HG03457 (cell line): ENCODE data around the gene ADAMTSL3.
"Not testable (repeated sequence)": the region's sequence is repeated elsewhere in the genome, so short reads cannot be mapped to it uniquely, and the experiment has no call there.

ENCODE experiments used
- ATAC-seq: cut with Tn5 transposase; IDR thresholded peaks from one replicate; pipeline ENCODE4 v1.9.1; 2021; ENCODE audit warnings: moderate number of reproducible peaks; ENCODE audit not compliant: unreplicated experiment

Gene ADAMTSL3

GRCh38 chr15:83739629-83740028, 85.7 kb downstream of the ADAMTSL3 start:
- no peak for ATAC-seq

GRCh38 chr15:83745771-83746170, 91.8 kb downstream of the ADAMTSL3 start:
- no peak for ATAC-seq

GRCh38 chr15:83746231-83746630, 92.3 kb downstream of the ADAMTSL3 start:
- ATAC-seq, result no peak

- no peak for ATAC-seq
Measured at GRCh38 chr15:83747050-83747717, 93.3 kb downstream of the ADAMTSL3 start.

- no peak for ATAC-seq
Measured at GRCh38 chr15:83747718-83748110, 93.8 kb downstream of the ADAMTSL3 start.

- no peak for ATAC-seq
Measured at GRCh38 chr15:83753872-83754493, 100.1 kb downstream of the ADAMTSL3 start.

- ATAC-seq, result not testable (repeated sequence)
Measured at GRCh38 chr15:83757291-83757690, 103.4 kb downstream of the ADAMTSL3 start.

- ATAC-seq, result no peak
Measured at GRCh38 chr15:83762367-83762766, 108.4 kb downstream of the ADAMTSL3 start.

- ATAC-seq, result no peak
Measured at GRCh38 chr15:83764201-83764838, 110.4 kb downstream of the ADAMTSL3 start.

- ATAC-seq, result no peak
Measured at GRCh38 chr15:83766339-83766738, 112.4 kb downstream of the ADAMTSL3 start.

GRCh38 chr15:83767741-83768140, 113.8 kb downstream of the ADAMTSL3 start:
- no peak for ATAC-seq

- ATAC-seq, result no peak
Measured at GRCh38 chr15:83769411-83769999, 115.6 kb downstream of the ADAMTSL3 start.

- ATAC-seq, result no peak
Measured at GRCh38 chr15:83775738-83776137, 121.8 kb downstream of the ADAMTSL3 start.

- ATAC-seq, result no peak
Measured at GRCh38 chr15:83776986-83777385, 123.1 kb downstream of the ADAMTSL3 start.

GRCh38 chr15:83783227-83783626, 129.3 kb downstream of the ADAMTSL3 start:
- ATAC-seq, result no peak

- ATAC-seq, result no peak
Measured at GRCh38 chr15:83784975-83785374, 131.1 kb downstream of the ADAMTSL3 start.

- ATAC-seq, result no peak
Measured at GRCh38 chr15:83786336-83786735, 132.4 kb downstream of the ADAMTSL3 start.

GRCh38 chr15:83793069-83793468, 139.1 kb downstream of the ADAMTSL3 start:
- no peak for ATAC-seq

- ATAC-seq, result no peak
Measured at GRCh38 chr15:83794209-83794608, 140.3 kb downstream of the ADAMTSL3 start.

GRCh38 chr15:83809345-83809744, 155.4 kb downstream of the ADAMTSL3 start:
- no peak for ATAC-seq

- no peak for ATAC-seq
Measured at GRCh38 chr15:83810110-83810509, 156.2 kb downstream of the ADAMTSL3 start.

- ATAC-seq, result no peak
Measured at GRCh38 chr15:83813682-83814081, 159.8 kb downstream of the ADAMTSL3 start.
